ENCODE data around the gene TARBP1. TPM values are rescaled to one million over a fixed set of nuclear protein-coding genes. Genes with fewer than 3 reads are reported as not detected.

TARBP1 gene
- total RNA-seq, 4 donors from 2014 or later = 19.9 to 44.4 (median 27.6) TPM

GRCh38 chr1:234437423-234438171, 41.4 kb downstream of the TARBP1 start:
- H3K9me3 ChIP-seq = peaks cover 0 to 2% of the 10 kb centered on the region in 2 donors
- no peak for DNase-seq
- 78 to 100% methylated on average over 2 to 6 of the region's 6 CpGs for WGBS, 2 donors (ENCODE audit: low coverage in 1 of 2)

GRCh38 chr1:234435620-234436019, 43.4 kb downstream of the TARBP1 start:
- no peak overlapping the region for H3K27ac ChIP-seq
- TF ChIP-seq POLR2AphosphoS5 (IDR thresholded peaks at IDR 0.05) = no peak
- no peak for TF ChIP-seq POLR2A (IDR thresholded peaks at IDR 0.05)
- TF ChIP-seq EP300 (IDR thresholded peaks at IDR 0.05; ENCODE audit: low read depth) = no peak
- TF ChIP-seq CTCF (IDR thresholded peaks at IDR 0.05) = no peak
- WGBS, 2 donors (ENCODE audit: low coverage in 1 of 2) = 75 to 88% methylated on average over 1 to 8 of the region's 8 CpGs
- H3K36me3 ChIP-seq = peaks cover 0 to 17% (median 0%) of the 10 kb centered on the region in 4 donors
- H3K27me3 ChIP-seq = no peaks in the 10 kb centered on the region
- intact Hi-C loops (cut with DNase I; ENCODE audit: low total_unique reads) (no loop called here), in situ Hi-C loops (cut with MboI; ENCODE audit: low pct_ligation_motif_present in 1 of 4, low pct_unique_long_range_greater_than_20kb in 1 of 4, low sequenced_read_pairs in 3 of 4) (no loop called here)
- peaks cover 0 to 2% of the 10 kb centered on the region in 2 donors for H3K9me3 ChIP-seq
- H3K4me3 ChIP-seq = no peak overlapping the region
- no peak for DNase-seq
- no peaks in the 10 kb centered on the region for H3K4me1 ChIP-seq

More at GRCh38 chr1:234437423-234438171, 41.4 kb downstream of the TARBP1 start:
- no peak overlapping the region for H3K4me3 ChIP-seq
- in situ Hi-C loops (cut with MboI; ENCODE audit: low pct_ligation_motif_present in 1 of 4, low pct_unique_long_range_greater_than_20kb in 1 of 4, low sequenced_read_pairs in 3 of 4) = no loop called here
- TF ChIP-seq POLR2A (IDR thresholded peaks at IDR 0.05) = no peak
- no peak for TF ChIP-seq EP300 (IDR thresholded peaks at IDR 0.05; ENCODE audit: low read depth)
- TF ChIP-seq CTCF (IDR thresholded peaks at IDR 0.05) = no peak
- no peak for TF ChIP-seq POLR2AphosphoS5 (IDR thresholded peaks at IDR 0.05)
- intact Hi-C loops (cut with DNase I; ENCODE audit: low total_unique reads) = no loop called here
- H3K36me3 ChIP-seq = peaks cover 0 to 17% (median 0%) of the 10 kb centered on the region in 4 donors
- H3K27me3 ChIP-seq = no peaks in the 10 kb centered on the region
- H3K27ac ChIP-seq = no peak overlapping the region
- H3K4me1 ChIP-seq = no peaks in the 10 kb centered on the region

- Histone ChIP-seq H3K4me3 (no peak overlapping the region), H3K9me3 (no peaks in the 10 kb centered on the region), H3K4me1 (no peaks in the 10 kb centered on the region), H3K27ac (no peak overlapping the region), H3K36me3 (peaks cover 0 to 17% (median 0%) of the 10 kb centered on the region in 4 donors), H3K27me3 (no peaks in the 10 kb centered on the region)
- intact Hi-C loops (cut with DNase I; ENCODE audit: low total_unique reads) = no loop called here
- in situ Hi-C loops (cut with MboI; ENCODE audit: low pct_ligation_motif_present in 1 of 4, low pct_unique_long_range_greater_than_20kb in 1 of 4, low sequenced_read_pairs in 3 of 4) = no loop called here
- WGBS, 2 donors (ENCODE audit: low coverage in 1 of 2) = 96% methylated on average over 2 of the region's 2 CpGs
- DNase-seq = no peak
- TF ChIP-seq POLR2A (IDR thresholded peaks at IDR 0.05) (no peak), POLR2AphosphoS5 (IDR thresholded peaks at IDR 0.05) (no peak), CTCF (IDR thresholded peaks at IDR 0.05) (no peak), EP300 (IDR thresholded peaks at IDR 0.05; ENCODE audit: low read depth) (no peak)
These were observed 44.3 kb downstream of the TARBP1 start for GRCh38 chr1:234434706-234435105.

- DNase-seq = no peak
- no peaks in the 10 kb centered on the region for H3K9me3 ChIP-seq
- no peaks in the 10 kb centered on the region for H3K4me1 ChIP-seq
- no peaks in the 10 kb centered on the region for H3K27me3 ChIP-seq
- 90% methylated on average over 1 of the region's 1 CpG; no CpG with 5 or more reads in 1 of the 2 donors for WGBS, 2 donors (ENCODE audit: low coverage in 1 of 2)
- no peak overlapping the region for H3K27ac ChIP-seq
- no peak overlapping the region for H3K4me3 ChIP-seq
- peaks cover 0 to 16% (median under 1%) of the 10 kb centered on the region in 4 donors for H3K36me3 ChIP-seq
- TF ChIP-seq CTCF (IDR thresholded peaks at IDR 0.05) = no peak
- TF ChIP-seq POLR2AphosphoS5 (IDR thresholded peaks at IDR 0.05) = no peak
- no peak for TF ChIP-seq POLR2A (IDR thresholded peaks at IDR 0.05)
- TF ChIP-seq EP300 (IDR thresholded peaks at IDR 0.05; ENCODE audit: low read depth) = no peak
- intact Hi-C loops (cut with DNase I; ENCODE audit: low total_unique reads) = no loop called here
- in situ Hi-C loops (cut with MboI; ENCODE audit: low pct_ligation_motif_present in 1 of 4, low pct_unique_long_range_greater_than_20kb in 1 of 4, low sequenced_read_pairs in 3 of 4) = no loop called here
These were observed 45.3 kb downstream of the TARBP1 start for GRCh38 chr1:234433563-234434285.

Measured in transverse colon (tissue), 4 donors.